SK-N-MC (cell line): Measurements from ENCODE around the gene FRMPD2.
"Not testable (repeated sequence)": the region's sequence is repeated elsewhere in the genome, so short reads cannot be mapped to it uniquely, and the experiment has no call there.

Experiments
- DNase-seq: peaks from one replicate; pipeline ENCODE4 v3.0.0-alpha.2; 2011; ENCODE audit warnings: low read depth, low spot score
- H3K27ac ChIP-seq: fragments of 200-600 bp; sonication (generic); 2 replicates; pipeline ENCODE4 v1.5.1; 2016; ENCODE audit warnings: mixed run types
- H3K36me3 ChIP-seq: fragments of 200-600 bp; sonication (generic); 2 replicates; pipeline ENCODE4 v1.6.1; 2017; ENCODE audit warnings: antibody characterized with exemption, low read length, mixed read lengths; ENCODE audit not compliant: insufficient read depth
- H3K4me3 ChIP-seq: fragments of 200-600 bp; sonication (generic); 2 replicates; pipeline ENCODE4 v1.5.1; 2016
- H3K9ac ChIP-seq: fragments of 200-600 bp; sonication (generic); 2 replicates; pipeline ENCODE4 v1.8.0; 2017; ENCODE audit warnings: mixed run types, mixed read lengths; ENCODE audit not compliant: insufficient read length
- H3K9me3 ChIP-seq: fragments of 200-600 bp; sonication (generic); 2 replicates; pipeline ENCODE4 v1.6.1; 2017; ENCODE audit warnings: low read depth, mild to moderate bottlenecking, antibody characterized with exemption, low read length, moderate library complexity, mixed read lengths
- EZH2 ChIP-seq: fragments of 200-600 bp; sonication (generic); IDR thresholded peaks from one replicate; pipeline ENCODE4 v1.6.1; 2017; ENCODE audit warnings: antibody characterized with exemption
- FOXP2 ChIP-seq: optimal IDR thresholded peaks from 2 replicates; pipeline ENCODE3; 2011; ENCODE audit warnings: mild to moderate bottlenecking, moderate library complexity; ENCODE audit not compliant: insufficient read depth; ENCODE audit errors: extremely low read length, control extremely low read depth
- POLR2AphosphoS5 ChIP-seq: IDR thresholded peaks from 2 replicates; pipeline ENCODE4 v1.6.1; 2012; ENCODE audit warnings: mild to moderate bottlenecking, low read depth, low read length, borderline replicate concordance

Gene FRMPD2

DNA sequence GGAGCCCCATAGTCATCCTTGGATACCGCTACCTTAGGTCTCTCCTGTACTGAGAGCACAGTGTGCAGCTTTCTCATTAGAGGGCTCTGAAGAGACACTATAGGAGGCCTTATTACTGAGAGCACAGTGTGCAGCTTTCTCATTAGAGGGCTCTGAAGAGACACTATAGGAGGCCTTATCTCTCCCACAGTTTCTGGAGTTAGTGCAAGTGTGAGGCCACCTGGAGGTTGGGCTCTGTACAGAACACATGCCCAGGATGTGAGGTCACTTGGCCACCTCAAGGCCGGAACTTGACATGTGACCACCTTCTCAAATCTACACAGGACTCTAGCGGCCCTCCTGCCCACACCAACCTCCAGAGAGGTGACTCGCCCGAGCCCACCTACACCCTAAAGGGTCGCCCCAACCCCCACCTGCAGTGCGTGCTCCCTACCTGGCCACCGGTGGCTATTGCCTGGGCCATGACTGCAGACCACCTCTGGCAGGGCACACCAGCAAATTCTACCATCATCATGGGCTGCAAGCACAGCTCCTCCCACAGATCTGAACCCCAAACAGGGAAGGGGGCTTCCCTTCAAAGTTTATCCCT lies 24.6 kb downstream of the FRMPD2 start:
- H3K4me3 ChIP-seq = no peak overlapping the region
- H3K36me3 ChIP-seq = no peaks in the 10 kb centered on the region
- no peak for TF ChIP-seq POLR2AphosphoS5
- TF ChIP-seq EZH2 = no peak
- TF ChIP-seq FOXP2 = no peak
- no peak for DNase-seq
- H3K9me3 ChIP-seq = no peaks in the 10 kb centered on the region
- no peak overlapping the region for H3K27ac ChIP-seq
- H3K9ac ChIP-seq = no peak overlapping the region

DNA sequence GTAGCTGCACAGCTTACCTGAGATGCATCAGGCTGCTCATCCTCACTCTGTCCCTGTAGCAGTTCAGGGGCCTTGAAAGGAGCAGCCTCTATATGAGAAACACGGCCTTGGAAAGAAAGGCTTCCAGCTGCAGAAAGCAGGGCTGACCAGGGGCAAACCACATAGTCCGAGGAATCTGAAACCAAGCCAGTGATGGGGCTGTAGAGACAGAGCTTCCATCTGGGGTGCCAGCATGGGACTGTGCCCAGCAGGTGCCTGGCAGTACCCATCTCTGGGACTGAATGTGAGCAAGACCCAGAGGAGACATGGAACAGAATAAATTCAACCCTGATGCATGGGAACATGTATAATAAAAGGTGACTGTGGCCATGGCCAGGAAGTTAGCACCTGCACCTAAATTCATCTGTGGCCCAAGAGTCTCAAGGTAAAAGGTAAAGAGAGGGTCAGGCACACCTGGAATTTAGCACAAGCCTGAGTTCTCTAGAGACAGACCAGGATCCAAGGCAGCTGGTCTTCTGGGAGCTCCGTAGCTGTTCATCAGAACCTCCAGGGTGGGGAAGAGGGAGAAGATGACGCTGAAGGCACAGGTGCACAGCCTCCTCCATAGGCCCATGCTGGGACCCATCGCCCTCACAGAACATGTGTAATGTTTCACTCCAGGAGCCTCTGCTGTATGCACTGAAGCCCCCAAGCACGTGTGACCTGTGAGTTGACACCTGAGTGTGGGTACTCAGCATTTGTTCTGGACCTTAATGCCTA lies 25.3 kb downstream of the FRMPD2 start:
- no peaks in the 10 kb centered on the region for H3K36me3 ChIP-seq
- no peak for TF ChIP-seq POLR2AphosphoS5
- TF ChIP-seq FOXP2 = no peak
- TF ChIP-seq EZH2 = no peak
- H3K9ac ChIP-seq = no peak overlapping the region
- H3K4me3 ChIP-seq = no peak overlapping the region
- no peak for DNase-seq
- no peaks in the 10 kb centered on the region for H3K9me3 ChIP-seq
- no peak overlapping the region for H3K27ac ChIP-seq

DNA sequence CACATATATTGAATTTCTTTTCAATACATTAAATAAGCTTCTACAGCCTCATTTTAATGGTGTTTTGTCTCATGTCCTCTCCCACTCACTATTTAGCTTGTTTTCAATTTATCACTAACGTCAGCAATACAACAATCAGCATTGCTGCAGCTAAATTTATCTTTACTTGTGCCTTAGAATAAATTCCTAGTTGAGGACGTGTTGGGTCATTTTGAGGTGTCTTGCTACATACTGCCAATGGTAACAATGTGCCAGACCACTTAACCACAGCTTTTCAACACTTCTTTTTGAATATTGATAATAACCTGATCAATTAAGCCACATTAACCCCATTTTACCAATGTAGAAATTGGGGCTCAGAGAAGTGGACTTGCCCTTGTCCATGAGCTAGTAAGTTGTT lies 26.0 kb downstream of the FRMPD2 start:
- no peak for TF ChIP-seq EZH2
- H3K27ac ChIP-seq = no peak overlapping the region
- no peak overlapping the region for H3K9ac ChIP-seq
- H3K36me3 ChIP-seq = no peaks in the 10 kb centered on the region
- DNase-seq = no peak
- H3K9me3 ChIP-seq = no peaks in the 10 kb centered on the region
- no peak overlapping the region for H3K4me3 ChIP-seq

- no peaks in the 10 kb centered on the region for H3K9me3 ChIP-seq
- TF ChIP-seq EZH2 = no peak
- TF ChIP-seq POLR2AphosphoS5 = no peak
- TF ChIP-seq FOXP2 = no peak
- no peaks in the 10 kb centered on the region for H3K36me3 ChIP-seq
- no peak overlapping the region for H3K4me3 ChIP-seq
- H3K27ac ChIP-seq = no peak overlapping the region
- H3K9ac ChIP-seq = no peak overlapping the region
- DNase-seq = no peak
Measured at GRCh38 chr10:48247680-48248079, 26.8 kb downstream of the FRMPD2 start.

DNA sequence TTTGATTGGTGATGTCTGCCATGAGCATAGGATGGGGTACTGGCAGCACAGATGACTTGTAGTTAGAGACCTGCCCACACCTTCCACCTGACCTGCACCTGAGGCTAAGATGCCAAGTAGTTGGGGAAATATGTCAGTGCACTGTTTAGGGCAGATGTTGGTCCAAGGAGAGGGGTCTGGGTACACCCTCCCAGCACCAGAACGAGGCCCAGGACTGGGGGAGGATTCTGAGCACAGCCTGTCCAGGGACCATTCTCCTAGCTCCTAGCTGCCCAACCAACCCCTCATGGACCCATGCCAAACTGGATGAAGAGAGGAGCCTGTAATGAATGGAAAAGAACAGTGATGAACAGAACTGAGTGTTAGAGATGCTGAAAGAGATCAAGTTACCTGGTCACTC lies 28.0 kb downstream of the FRMPD2 start:
- DNase-seq = no peak
- no peak overlapping the region for H3K9ac ChIP-seq
- H3K4me3 ChIP-seq = no peak overlapping the region
- H3K9me3 ChIP-seq = no peaks in the 10 kb centered on the region
- no peaks in the 10 kb centered on the region for H3K36me3 ChIP-seq
- no peak for TF ChIP-seq EZH2
- no peak for TF ChIP-seq FOXP2
- no peak for TF ChIP-seq POLR2AphosphoS5
- H3K27ac ChIP-seq = no peak overlapping the region

DNA sequence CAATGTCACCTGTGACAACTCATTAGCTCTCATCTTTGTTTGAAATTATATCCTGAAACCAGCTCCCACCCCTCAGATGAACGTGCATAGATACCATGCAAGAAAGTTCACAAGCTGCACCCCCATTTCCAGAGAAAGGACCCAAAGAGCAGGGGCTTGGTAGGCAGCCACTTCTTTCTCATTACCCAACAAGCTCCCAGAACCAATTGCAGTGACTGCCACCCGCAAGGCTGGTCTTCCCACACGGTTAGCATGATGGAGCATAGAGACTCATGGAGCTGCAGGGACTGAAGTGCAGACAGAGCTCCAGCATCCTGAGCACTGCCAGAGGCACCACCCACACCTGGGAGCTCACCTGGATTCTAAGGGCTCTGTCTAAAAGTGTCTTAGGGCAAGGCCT lies 28.5 kb downstream of the FRMPD2 start:
- H3K27ac ChIP-seq = no peak overlapping the region
- no peaks in the 10 kb centered on the region for H3K9me3 ChIP-seq
- H3K4me3 ChIP-seq = no peak overlapping the region
- DNase-seq = no peak
- no peak overlapping the region for H3K9ac ChIP-seq
- no peaks in the 10 kb centered on the region for H3K36me3 ChIP-seq
- TF ChIP-seq EZH2 (no peak), POLR2AphosphoS5 (no peak), FOXP2 (no peak)

GRCh38 chr10:48243921-48244320 lies 30.6 kb downstream of the FRMPD2 start:
- not testable (repeated sequence) for DNase-seq, H3K9me3 ChIP-seq, H3K9ac ChIP-seq, H3K36me3 ChIP-seq, H3K4me3 ChIP-seq, H3K27ac ChIP-seq

- Histone ChIP-seq H3K9me3 (no peaks in the 10 kb centered on the region), H3K27ac (no peak overlapping the region), H3K9ac (no peak overlapping the region), H3K36me3 (no peaks in the 10 kb centered on the region), H3K4me3 (no peak overlapping the region)
- TF ChIP-seq FOXP2 = no peak
- DNase-seq = no peak
Measured at GRCh38 chr10:48243487-48243886, 31.0 kb downstream of the FRMPD2 start.

- TF ChIP-seq POLR2AphosphoS5 = no peak
- no peak for TF ChIP-seq FOXP2
- TF ChIP-seq EZH2 = no peak
- DNase-seq = no peak
Measured at GRCh38 chr10:48242171-48242904, 32.2 kb downstream of the FRMPD2 start.

More at GRCh38 chr10:48242171-48242904, 32.2 kb downstream of the FRMPD2 start:
- H3K9ac ChIP-seq = no peak overlapping the region
- H3K4me3 ChIP-seq = no peak overlapping the region
- H3K36me3 ChIP-seq = no peaks in the 10 kb centered on the region
- H3K9me3 ChIP-seq = no peaks in the 10 kb centered on the region
- no peak overlapping the region for H3K27ac ChIP-seq
